A549 treated with DMSO at 1 μM for 4 hours (cell line): ENCODE measurements around the gene CSNK1A1. TPM values are rescaled to one million over a fixed set of nuclear protein-coding genes. Genes with fewer than 3 reads are reported as not detected.

Experiments
- total RNA-seq: library from RNA; stranded (reverse); fragments of 200-300 nt; extraction: Qiagen RNA extraction; gene quantifications from 5 replicates; pipeline ENCODE4 v1.2.3, GENCODE V29; 2022; ENCODE audit warnings: low read depth

The CSNK1A1 gene
- 116 to 142 TPM (median 122 TPM) in 5 replicates for total RNA-seq

GRCh38 chr5:149551227-149552037, at the start of gene CSNK1A1:
Gene CSNK1A1 (minus strand): TSS chr5:149551439. CDS start chr5:149550964, 475 bp downstream.

GRCh38 chr5:149581192-149581861, 30.1 kb upstream of the CSNK1A1 start, which contains the start of gene ARHGEF37:
Gene ARHGEF37 (plus strand): TSS chr5:149581498. CDS start chr5:149597770, 16,272 bp downstream.

Other genes starting within 250 kb of the CSNK1A1 start
- 7.8 to 10.0 TPM (median 9.1 TPM) in 5 replicates for gene GRPEL2, start 205.9 kb downstream of the CSNK1A1 start, total RNA-seq
- gene PCYOX1L, start 193.4 kb downstream of the CSNK1A1 start, total RNA-seq: 1.9 to 2.9 TPM (median 2.9 TPM) in 5 replicates
- gene IL17B, start 172.1 kb downstream of the CSNK1A1 start, total RNA-seq: not detected in 5 replicates
- gene ARHGEF37, start 30.1 kb upstream of the CSNK1A1 start, total RNA-seq: 0.73 to 1.3 TPM (median 0.89 TPM) in 5 replicates
- gene PPARGC1B, start 178.9 kb upstream of the CSNK1A1 start, total RNA-seq: 2.6 to 3.6 TPM (median 3.0 TPM) in 5 replicates